ENCODE data around the gene PAPSS1. TPM values are rescaled to one million over a fixed set of nuclear protein-coding genes. Genes with fewer than 3 reads are reported as not detected.

The PAPSS1 gene
- total and polyA plus RNA-seq, 3 donors from 2014 or later: 32.8 to 42.4 (median 33.6) TPM

DNA sequence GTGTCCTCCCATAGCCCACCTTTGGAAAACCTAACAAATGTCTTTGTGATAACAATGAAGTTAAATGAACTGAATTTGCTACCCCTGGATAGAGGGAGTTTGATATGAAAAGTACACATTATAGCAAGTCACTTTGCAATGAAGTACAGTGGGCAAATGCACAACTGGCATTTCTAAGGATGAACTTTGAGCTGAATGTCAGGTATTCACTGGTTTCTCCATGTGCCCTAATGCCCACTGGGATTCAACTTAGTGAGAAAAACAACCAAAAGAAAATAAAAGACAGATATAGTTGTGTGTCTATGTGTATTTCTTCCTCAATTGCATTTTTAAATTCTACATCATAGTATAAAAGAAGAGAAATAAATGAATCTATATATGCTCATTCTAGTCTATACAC is 51.0 kb downstream of the PAPSS1 start:
- intact Hi-C loops (cut with DNase I; ENCODE audit: low total_unique reads): no loop called here
- Histone ChIP-seq H3K36me3 (ENCODE audit: low read depth, missing control alignments) (no peaks in the 10 kb centered on the region), H3K9me3 (no peaks in the 10 kb centered on the region), H3K27ac (no peak overlapping the region), H3K4me1 (peaks cover 3% of the 10 kb centered on the region), H3K4me3 (no peak overlapping the region), H3K27me3 (no peaks in the 10 kb centered on the region)
- DNase-seq: no peak
- TF ChIP-seq POLR2A (IDR thresholded peaks at IDR 0.05): no peak
- TF ChIP-seq, protein P1, sequence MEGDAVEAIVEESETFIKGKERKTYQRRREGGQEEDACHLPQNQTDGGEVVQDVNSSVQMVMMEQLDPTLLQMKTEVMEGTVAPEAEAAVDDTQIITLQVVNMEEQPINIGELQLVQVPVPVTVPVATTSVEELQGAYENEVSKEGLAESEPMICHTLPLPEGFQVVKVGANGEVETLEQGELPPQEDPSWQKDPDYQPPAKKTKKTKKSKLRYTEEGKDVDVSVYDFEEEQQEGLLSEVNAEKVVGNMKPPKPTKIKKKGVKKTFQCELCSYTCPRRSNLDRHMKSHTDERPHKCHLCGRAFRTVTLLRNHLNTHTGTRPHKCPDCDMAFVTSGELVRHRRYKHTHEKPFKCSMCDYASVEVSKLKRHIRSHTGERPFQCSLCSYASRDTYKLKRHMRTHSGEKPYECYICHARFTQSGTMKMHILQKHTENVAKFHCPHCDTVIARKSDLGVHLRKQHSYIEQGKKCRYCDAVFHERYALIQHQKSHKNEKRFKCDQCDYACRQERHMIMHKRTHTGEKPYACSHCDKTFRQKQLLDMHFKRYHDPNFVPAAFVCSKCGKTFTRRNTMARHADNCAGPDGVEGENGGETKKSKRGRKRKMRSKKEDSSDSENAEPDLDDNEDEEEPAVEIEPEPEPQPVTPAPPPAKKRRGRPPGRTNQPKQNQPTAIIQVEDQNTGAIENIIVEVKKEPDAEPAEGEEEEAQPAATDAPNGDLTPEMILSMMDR (IDR thresholded peaks at IDR 0.05): no peak

- Histone ChIP-seq H3K4me3 (no peak overlapping the region), H3K36me3 (ENCODE audit: low read depth, missing control alignments) (no peaks in the 10 kb centered on the region), H3K4me1 (peaks cover 3% of the 10 kb centered on the region), H3K27ac (no peak overlapping the region), H3K27me3 (no peaks in the 10 kb centered on the region), H3K9me3 (no peaks in the 10 kb centered on the region)
- intact Hi-C loops (cut with DNase I; ENCODE audit: low total_unique reads): no loop called here
- DNase-seq: no peak
- TF ChIP-seq POLR2A (IDR thresholded peaks at IDR 0.05): no peak
- TF ChIP-seq, protein P1 (IDR thresholded peaks at IDR 0.05): no peak
- 41 to 52% methylated on average over 1 of the region's 1 CpG for WGBS, 2 donors
Measured at GRCh38 chr4:107666134-107666533, 53.9 kb downstream of the PAPSS1 start.

DNA sequence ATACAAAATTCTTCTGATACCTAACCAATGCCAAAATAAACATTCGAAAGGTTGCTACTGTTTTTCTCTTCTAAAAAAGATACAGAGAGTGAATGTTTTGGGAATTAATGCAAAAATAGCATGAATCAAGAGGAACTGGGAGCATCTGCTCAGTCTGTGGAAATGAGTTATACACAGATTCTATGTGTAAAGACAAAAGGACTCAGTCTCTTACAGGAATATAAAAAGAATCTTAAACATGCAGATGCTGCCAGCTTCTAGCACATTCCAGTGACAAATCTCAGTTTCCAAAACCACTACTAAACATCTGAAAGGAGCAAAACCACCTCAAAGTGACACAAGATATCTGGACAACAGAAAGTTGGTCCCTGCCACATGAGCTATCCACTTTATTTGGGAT is 55.0 kb downstream of the PAPSS1 start:
- WGBS, 2 donors: 39 to 54% methylated on average over 1 of the region's 1 CpG
- Histone ChIP-seq H3K9me3 (no peaks in the 10 kb centered on the region), H3K27ac (no peak overlapping the region), H3K4me1 (peaks cover 3% of the 10 kb centered on the region), H3K4me3 (no peak overlapping the region), H3K36me3 (ENCODE audit: low read depth, missing control alignments) (no peaks in the 10 kb centered on the region), H3K27me3 (no peaks in the 10 kb centered on the region)
- no peak for DNase-seq
- intact Hi-C loops (cut with DNase I; ENCODE audit: low total_unique reads): no loop called here
- TF ChIP-seq POLR2A (IDR thresholded peaks at IDR 0.05): no peak
- TF ChIP-seq, protein P1 (IDR thresholded peaks at IDR 0.05): no peak

- TF ChIP-seq POLR2A (IDR thresholded peaks at IDR 0.05): no peak
- TF ChIP-seq, protein P1 (IDR thresholded peaks at IDR 0.05): no peak
- no peaks in the 10 kb centered on the region for H3K27me3 ChIP-seq
- H3K36me3 ChIP-seq (ENCODE audit: low read depth, missing control alignments): no peaks in the 10 kb centered on the region
- H3K27ac ChIP-seq: no peak overlapping the region
- 92 to 93% methylated on average over 4 of the region's 4 CpGs for WGBS, 2 donors
- intact Hi-C loops (cut with DNase I; ENCODE audit: low total_unique reads): no loop called here
- no peaks in the 10 kb centered on the region for H3K4me1 ChIP-seq
- H3K9me3 ChIP-seq: no peaks in the 10 kb centered on the region
- H3K4me3 ChIP-seq: no peak overlapping the region
- no peak for DNase-seq
Measured at GRCh38 chr4:107658400-107659336, 61.4 kb downstream of the PAPSS1 start.

- no peak for DNase-seq
- H3K36me3 ChIP-seq (ENCODE audit: low read depth, missing control alignments): no peaks in the 10 kb centered on the region
Measured at GRCh38 chr4:107655289-107655688, 64.7 kb downstream of the PAPSS1 start.

More at GRCh38 chr4:107655289-107655688, 64.7 kb downstream of the PAPSS1 start:
- no peaks in the 10 kb centered on the region for H3K27me3 ChIP-seq
- intact Hi-C loops (cut with DNase I; ENCODE audit: low total_unique reads): no loop called here
- H3K4me1 ChIP-seq: no peaks in the 10 kb centered on the region
- no peak overlapping the region for H3K4me3 ChIP-seq
- H3K27ac ChIP-seq: no peak overlapping the region
- H3K9me3 ChIP-seq: no peaks in the 10 kb centered on the region
- no peak for TF ChIP-seq POLR2A (IDR thresholded peaks at IDR 0.05)
